ENCODE results near the gene SLC35F2.
"Not testable (repeated sequence)": the region's sequence is repeated elsewhere in the genome, so short reads cannot be mapped to it uniquely, and the experiment has no call there.

SLC35F2 gene

DNA sequence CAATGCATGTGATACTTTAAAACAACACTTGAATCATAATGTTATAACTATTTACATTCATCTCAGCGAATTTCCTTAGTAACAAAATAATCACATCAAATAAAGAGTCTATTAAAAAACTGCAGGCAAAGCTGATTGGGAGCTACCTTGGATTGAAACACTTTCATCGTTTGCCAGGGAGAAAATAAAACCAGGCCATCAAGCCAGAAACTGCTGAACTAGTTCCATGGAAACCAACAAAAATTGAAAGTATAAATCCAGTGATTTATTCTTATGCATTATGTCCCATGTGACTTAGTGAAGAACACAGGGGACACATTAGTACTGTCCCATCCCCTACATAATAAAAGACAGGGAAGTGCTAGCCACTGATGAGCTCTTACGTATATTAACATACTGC, 21.7 kb downstream of the SLC35F2 start:
- no peak for DNase-seq (ENCODE audit: low read depth)
- TF ChIP-seq, protein P1, sequence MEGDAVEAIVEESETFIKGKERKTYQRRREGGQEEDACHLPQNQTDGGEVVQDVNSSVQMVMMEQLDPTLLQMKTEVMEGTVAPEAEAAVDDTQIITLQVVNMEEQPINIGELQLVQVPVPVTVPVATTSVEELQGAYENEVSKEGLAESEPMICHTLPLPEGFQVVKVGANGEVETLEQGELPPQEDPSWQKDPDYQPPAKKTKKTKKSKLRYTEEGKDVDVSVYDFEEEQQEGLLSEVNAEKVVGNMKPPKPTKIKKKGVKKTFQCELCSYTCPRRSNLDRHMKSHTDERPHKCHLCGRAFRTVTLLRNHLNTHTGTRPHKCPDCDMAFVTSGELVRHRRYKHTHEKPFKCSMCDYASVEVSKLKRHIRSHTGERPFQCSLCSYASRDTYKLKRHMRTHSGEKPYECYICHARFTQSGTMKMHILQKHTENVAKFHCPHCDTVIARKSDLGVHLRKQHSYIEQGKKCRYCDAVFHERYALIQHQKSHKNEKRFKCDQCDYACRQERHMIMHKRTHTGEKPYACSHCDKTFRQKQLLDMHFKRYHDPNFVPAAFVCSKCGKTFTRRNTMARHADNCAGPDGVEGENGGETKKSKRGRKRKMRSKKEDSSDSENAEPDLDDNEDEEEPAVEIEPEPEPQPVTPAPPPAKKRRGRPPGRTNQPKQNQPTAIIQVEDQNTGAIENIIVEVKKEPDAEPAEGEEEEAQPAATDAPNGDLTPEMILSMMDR (IDR thresholded peaks at IDR 0.05; ENCODE audit: low read length, missing control alignments): no peak
- no peak overlapping the region for H3K4me3 ChIP-seq (replicated peaks; ENCODE audit: low read depth, low read length)

DNA sequence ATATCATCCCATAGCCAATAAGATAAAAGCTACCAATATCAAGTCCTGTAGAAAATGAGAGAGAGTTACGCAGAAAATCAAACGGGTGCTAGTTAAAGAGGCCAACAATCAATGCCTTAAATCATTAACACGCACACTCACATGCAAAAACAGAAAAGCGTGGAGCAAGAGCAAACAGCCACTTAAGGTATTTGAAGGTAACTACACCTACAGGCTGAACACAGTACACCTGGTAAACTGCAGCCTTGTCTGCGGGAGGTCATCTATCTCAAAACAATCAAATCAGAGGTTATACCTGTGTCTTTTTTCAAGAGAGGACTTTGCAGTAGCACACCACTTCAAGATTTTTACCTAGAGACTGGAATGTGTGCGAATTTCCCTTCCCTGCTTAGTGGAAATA, 23.6 kb downstream of the SLC35F2 start:
- TF ChIP-seq, protein P1 (IDR thresholded peaks at IDR 0.05; ENCODE audit: low read length, missing control alignments): no peak
- H3K4me3 ChIP-seq (replicated peaks; ENCODE audit: low read depth, low read length): no peak overlapping the region
- DNase-seq (ENCODE audit: low read depth): no peak

DNA sequence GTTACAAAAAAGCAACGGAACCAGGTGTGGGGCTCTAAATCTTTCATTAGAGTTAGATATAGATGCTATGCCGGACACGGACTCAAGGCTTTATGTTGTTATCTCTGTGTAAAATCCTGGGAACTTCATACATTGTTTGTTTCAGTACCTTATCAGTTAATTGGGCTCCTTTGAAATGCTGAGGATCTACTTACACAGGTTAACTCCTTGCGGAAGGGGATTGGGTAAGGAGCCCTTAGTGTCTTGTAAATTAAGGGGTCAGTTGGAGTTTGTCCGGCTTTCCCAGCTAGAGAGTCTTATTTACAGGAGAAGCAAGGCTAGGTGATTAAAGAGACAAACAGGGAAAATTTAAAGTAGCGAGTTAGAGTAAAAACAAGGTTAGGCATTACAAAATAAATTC, 24.7 kb downstream of the SLC35F2 start:
- DNase-seq (ENCODE audit: low read depth); H3K4me3 ChIP-seq (replicated peaks; ENCODE audit: low read depth, low read length): not testable (repeated sequence)

DNA sequence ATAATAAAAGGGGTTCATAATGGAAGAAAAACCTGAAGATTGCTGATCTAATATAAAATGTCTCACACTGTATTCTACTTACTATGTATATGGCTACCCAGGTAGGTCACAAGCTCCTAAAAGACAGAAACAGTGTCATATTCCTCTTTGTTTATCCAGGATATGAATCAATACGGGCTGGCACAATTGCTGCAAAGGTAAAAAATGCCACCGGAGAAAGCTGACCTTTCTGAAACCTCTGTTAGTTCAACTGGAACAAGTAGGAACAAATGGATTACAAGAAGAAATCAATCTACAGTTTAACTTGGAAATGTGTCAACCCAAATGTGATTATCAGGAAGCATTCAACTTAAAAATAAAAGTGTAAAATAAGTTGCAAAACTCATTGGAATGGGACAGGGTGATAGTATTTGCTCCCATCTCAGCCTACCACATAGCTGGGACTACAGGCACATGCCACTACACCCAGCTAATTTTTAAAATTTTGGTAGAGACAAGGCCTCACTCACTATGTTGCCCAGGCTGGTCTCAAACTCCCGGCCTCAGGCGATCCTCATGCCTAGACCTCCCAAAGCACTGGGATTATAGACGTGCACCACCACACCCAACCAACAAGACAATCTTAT, 27.6 kb downstream of the SLC35F2 start:
- no peak for DNase-seq (ENCODE audit: low read depth)
- H3K4me3 ChIP-seq (replicated peaks; ENCODE audit: low read depth, low read length): no peak overlapping the region
- TF ChIP-seq, protein P1 (IDR thresholded peaks at IDR 0.05; ENCODE audit: low read length, missing control alignments): no peak

DNA sequence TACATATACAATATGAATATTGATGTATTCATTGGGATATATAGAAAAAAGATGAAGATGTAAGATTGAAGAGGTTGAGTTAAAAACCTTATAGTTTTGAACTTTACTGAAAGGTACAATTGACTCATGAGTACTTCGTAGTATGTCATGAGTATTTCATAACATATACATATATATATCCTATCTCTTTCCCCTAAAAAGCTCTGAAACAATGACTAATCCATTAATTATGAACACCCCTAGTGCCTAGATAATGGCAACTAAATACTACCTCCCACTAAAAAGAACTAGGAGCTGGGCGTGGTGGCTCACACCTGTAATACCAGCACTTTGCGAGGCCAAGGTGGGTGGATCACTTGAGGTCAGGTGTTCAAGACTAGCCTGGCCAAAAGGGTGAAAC, 31.5 kb downstream of the SLC35F2 start:
- no peak overlapping the region for H3K4me3 ChIP-seq (replicated peaks; ENCODE audit: low read depth, low read length)

DNA sequence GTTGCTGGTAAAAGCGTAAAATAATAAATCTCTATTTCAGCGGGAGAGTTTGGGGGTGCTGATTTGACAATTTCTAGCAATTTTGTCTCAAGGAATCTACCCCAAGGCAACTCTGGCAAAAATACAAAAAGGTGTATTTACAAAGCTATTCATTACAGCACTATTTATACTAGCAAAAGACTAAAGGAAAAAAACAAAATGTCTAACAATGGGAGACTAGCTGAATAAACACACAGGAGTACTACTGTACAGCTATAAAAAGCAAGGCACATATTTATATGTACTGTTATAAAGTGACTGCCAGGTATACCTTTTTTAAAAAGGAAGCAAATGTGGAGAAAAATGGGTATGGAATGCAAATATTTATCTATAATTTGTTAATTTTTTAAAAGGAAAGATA, 32.7 kb downstream of the SLC35F2 start:
- TF ChIP-seq, protein P1 (IDR thresholded peaks at IDR 0.05; ENCODE audit: low read length, missing control alignments): no peak
- H3K4me3 ChIP-seq (replicated peaks; ENCODE audit: low read depth, low read length): no peak overlapping the region
- DNase-seq (ENCODE audit: low read depth): no peak

More for the DNA sequence above, 31.5 kb downstream of the SLC35F2 start:
- TF ChIP-seq, protein P1 (IDR thresholded peaks at IDR 0.05; ENCODE audit: low read length, missing control alignments): no peak
- no peak for DNase-seq (ENCODE audit: low read depth)

DNA sequence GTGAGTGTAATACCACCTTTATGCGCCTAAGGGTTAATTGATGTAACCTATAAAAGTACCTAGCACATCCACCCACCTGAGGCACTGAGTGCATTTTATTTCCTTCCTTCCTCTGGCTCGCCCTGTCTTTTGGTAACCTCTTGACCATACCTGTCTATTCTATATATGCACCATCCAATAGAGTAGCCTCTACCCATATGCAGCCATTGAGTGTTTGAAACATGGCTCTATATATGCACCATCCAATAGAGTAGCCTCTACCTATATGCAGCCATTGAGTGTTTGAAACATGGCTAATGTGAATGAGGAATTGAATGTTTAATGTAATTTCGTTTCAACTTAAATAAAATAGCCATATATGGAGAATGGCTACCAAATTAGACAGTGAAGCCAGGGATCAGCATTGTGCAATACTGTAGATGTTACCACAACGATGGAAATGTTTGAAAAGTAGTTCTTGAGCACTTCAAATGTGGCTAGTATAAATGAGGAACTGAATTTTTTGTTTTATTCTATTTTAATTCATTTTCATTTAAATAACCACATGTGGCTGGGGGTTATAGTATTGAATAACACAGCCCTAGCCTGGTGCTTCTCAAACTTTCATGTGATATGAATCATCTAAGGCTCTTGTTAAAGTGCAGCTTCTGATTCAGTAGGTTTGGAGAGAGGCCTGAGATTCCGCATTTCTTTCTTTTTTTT, 33.8 kb downstream of the SLC35F2 start:
- no peak for DNase-seq (ENCODE audit: low read depth)
- TF ChIP-seq, protein P1 (IDR thresholded peaks at IDR 0.05; ENCODE audit: low read length, missing control alignments): no peak
- no peak overlapping the region for H3K4me3 ChIP-seq (replicated peaks; ENCODE audit: low read depth, low read length)

All from fibroblast of pulmonary artery (primary cell).